HCT116 (cell line): ENCODE data around the gene LRP1B. TPM values are rescaled to one million over a fixed set of nuclear protein-coding genes. Genes with fewer than 3 reads are reported as not detected.

Experiments
- ATAC-seq: fragments of 200-7000 bp; cut with Tn5 transposase; 2 replicates; pipeline ENCODE4 v1.9.1; 2020; ENCODE audit warnings: mild to moderate bottlenecking, moderate library complexity
- BruUV-seq: library from RNA; stranded (reverse); fragments of 400-500 nt; replicated peaks from 2 replicates; lab custom pipeline; 2021; lab: Mats Ljungman, UMichigan
- CTCF ChIA-PET: fragments of 300-600 bp; sonication (Branson Sonifier 250); formaldehyde crosslinking; loops from one replicate; lab custom pipeline; 2021; ENCODE audit warnings: antibody characterized with exemption; lab: Charles Lee
- POLR2A ChIA-PET: fragments of 300-600, 350-600 bp; sonication (Branson Sonifier 250); formaldehyde crosslinking; loops from one replicate; lab custom pipeline; 2021; ENCODE audit warnings: antibody characterized with exemption; lab: Charles Lee
- RAD21 ChIA-PET, 2 experiments: fragments of 300-600 bp; sonication (Branson Sonifier 250); formaldehyde crosslinking; loops; one replicate each; lab custom pipeline; 2023; ENCODE audit warnings: low total read pairs in 2 of 2; ENCODE audit not compliant: uncharacterized antibody in 2 of 2, unreplicated experiment in 2 of 2, low non-redundant PET in 1 of 2; lab: Charles Lee
- DNase-seq: peaks from one replicate; pipeline ENCODE4 v3.0.0-alpha.2; 2010; ENCODE audit warnings: low read depth, low spot score
- H2AFZ ChIP-seq: fragments of 200-600 bp; shearing (Covaris generic), sonication (generic); 2 replicates; pipeline ENCODE4 v1.6.1; 2017; ENCODE audit warnings: low read depth, mixed run types, mixed read lengths, antibody characterized with exemption, low read length; ENCODE audit not compliant: poor library complexity, severe bottlenecking
- H3K27ac ChIP-seq: 2 replicates; pipeline ENCODE4 v1.5.1; 2012; ENCODE audit warnings: low read depth, low read length
- H3K27me3 ChIP-seq: fragments of 200-600 bp; sonication (generic); 2 replicates; pipeline ENCODE4 v1.6.1; 2016; ENCODE audit warnings: mixed run types, low read length, mixed read lengths; ENCODE audit not compliant: insufficient read depth
- H3K36me3 ChIP-seq, 2 experiments: fragments of 200-500 bp in 1 of 2; fragments of 200-600 bp in 1 of 2; sonication (Bioruptor generic) in 1 of 2; sonication (generic) in 1 of 2; 2 replicates each; pipeline versions ENCODE4 v1.5.1 to v1.6.1; 2014 to 2016; ENCODE audit warnings: low read length in 2 of 2, inconsistent platforms in 1 of 2, mixed read lengths in 1 of 2, mixed run types in 1 of 2; ENCODE audit not compliant: insufficient read depth in 2 of 2, control insufficient read depth in 1 of 2
- H3K4me1 ChIP-seq, 2 experiments: fragments of 200-600 bp in 1 of 2; sonication (generic) in 1 of 2; 2 replicates each; pipeline versions ENCODE4 v1.5.1 to v1.6.1; 2012 to 2017; ENCODE audit warnings: low read length in 2 of 2, inconsistent platforms in 1 of 2, mild to moderate bottlenecking in 1 of 2, mixed read lengths in 1 of 2, mixed run types in 1 of 2, moderate library complexity in 1 of 2; ENCODE audit not compliant: insufficient read depth in 2 of 2, control insufficient read depth in 1 of 2
- H3K4me2 ChIP-seq: fragments of 200-600 bp; sonication (generic); 2 replicates; pipeline ENCODE4 v1.6.1; 2017; ENCODE audit warnings: mixed run types, low read length, mixed read lengths
- H3K4me3 ChIP-seq, 2 experiments: fragments of 200-600 bp in 1 of 2; sonication (generic) in 1 of 2; replicated peaks in 1 of 2; 2 replicates each; pipeline ENCODE4 v1.5.1; 2011 to 2016; ENCODE audit warnings: low read length in 2 of 2, control low read depth in 1 of 2, low read depth in 1 of 2, mild to moderate bottlenecking in 1 of 2, mixed read lengths in 1 of 2, mixed run types in 1 of 2
- H3K79me2 ChIP-seq: fragments of 200-600 bp; sonication (generic); 2 replicates; pipeline ENCODE4 v1.6.1; 2017; ENCODE audit warnings: mild to moderate bottlenecking, mixed run types, low read length, moderate library complexity, mixed read lengths; ENCODE audit not compliant: insufficient read depth
- H3K9ac ChIP-seq: fragments of 200-600 bp; sonication (generic); 2 replicates; pipeline ENCODE4 v1.6.1; 2016; ENCODE audit warnings: low read length, mixed read lengths
- H3K9me2 ChIP-seq: fragments of 200-600 bp; sonication (generic), shearing (Covaris generic); 2 replicates; pipeline ENCODE4 v1.6.1; 2017; ENCODE audit warnings: mixed run types, mild to moderate bottlenecking, moderate library complexity; ENCODE audit not compliant: insufficient read depth
- H3K9me3 ChIP-seq, 2 experiments: fragments of 200-500 bp in 1 of 2; fragments of 200-600 bp in 1 of 2; sonication (Bioruptor generic) in 1 of 2; sonication (generic) in 1 of 2; 2 replicates each; pipeline ENCODE4 v1.6.1; 2014 to 2017; ENCODE audit warnings: low read length in 2 of 2, mixed read lengths in 2 of 2, inconsistent platforms in 1 of 2, low read depth in 1 of 2, mild to moderate bottlenecking in 1 of 2, mixed run types in 1 of 2, moderate library complexity in 1 of 2; ENCODE audit not compliant: control insufficient read depth in 1 of 2, insufficient read depth in 1 of 2
- H4K20me1 ChIP-seq: fragments of 200-600 bp; sonication (generic), shearing (Covaris generic); 2 replicates; pipeline ENCODE4 v1.6.1; 2017; ENCODE audit warnings: mixed run types, mild to moderate bottlenecking, moderate library complexity; ENCODE audit not compliant: insufficient read depth
- CBX3 ChIP-seq: IDR thresholded peaks from 2 replicates; pipeline ENCODE4 v1.6.1; 2012; ENCODE audit warnings: low read depth
- CEBPB ChIP-seq: IDR thresholded peaks from 2 replicates; pipeline ENCODE4 v1.6.1; 2012; ENCODE audit warnings: low read depth
- CTCF ChIP-seq, 3 experiments: fragments of 200-600 bp in 1 of 3; sonication (generic) in 1 of 3; IDR thresholded peaks in 2 of 3; conservative IDR thresholded peaks in 1 of 3; 2 replicates each; pipeline ENCODE4 v1.5.1; 2012 to 2017; ENCODE audit warnings: low read depth in 2 of 3, low read length in 2 of 3, antibody characterized with exemption in 1 of 3, borderline replicate concordance in 1 of 3, control low read depth in 1 of 3, mild to moderate bottlenecking in 1 of 3, mixed read lengths in 1 of 3, mixed run types in 1 of 3, moderate library complexity in 1 of 3; ENCODE audit not compliant: insufficient read depth in 1 of 3
- EGR1 ChIP-seq: IDR thresholded peaks from 2 replicates; pipeline ENCODE4 v1.6.1; 2012; ENCODE audit warnings: low read depth
- ELF1 ChIP-seq: IDR thresholded peaks from 2 replicates; pipeline ENCODE4 v1.6.1; 2012; ENCODE audit warnings: low read depth, borderline replicate concordance
- EZH2 ChIP-seq: fragments of 200-600 bp; sonication (generic); IDR thresholded peaks from 2 replicates; pipeline ENCODE4 v1.6.1; 2017; ENCODE audit warnings: antibody characterized with exemption, mixed run types
- JUND ChIP-seq: IDR thresholded peaks from 2 replicates; pipeline ENCODE4 v1.6.1; 2012
- POLR2AphosphoS5 ChIP-seq: IDR thresholded peaks from 2 replicates; pipeline ENCODE4 v1.6.1; 2011; ENCODE audit warnings: mild to moderate bottlenecking, low read depth, low read length, moderate library complexity
- REST ChIP-seq: IDR thresholded peaks from 2 replicates; pipeline ENCODE4 v1.6.1; 2012; ENCODE audit warnings: low read depth
- SP1 ChIP-seq: IDR thresholded peaks from 2 replicates; pipeline ENCODE4 v1.6.1; 2012; ENCODE audit warnings: low read depth
- SRF ChIP-seq: IDR thresholded peaks from 2 replicates; pipeline ENCODE4 v1.6.1; 2012; ENCODE audit warnings: low read depth
- ZBTB33 ChIP-seq: IDR thresholded peaks from 2 replicates; pipeline ENCODE4 v1.6.1; 2011; ENCODE audit warnings: mild to moderate bottlenecking, low read length, moderate library complexity; ENCODE audit not compliant: insufficient replicate concordance; ENCODE audit errors: extremely low read depth
- ZFX ChIP-seq: fragments of 450-650 bp; IDR thresholded peaks from 2 replicates; pipeline ENCODE4 v1.6.1; 2017
- intact Hi-C: fragments of 100-400 bp; cut with micrococcal nuclease; formaldehyde crosslinking; loops from 2 replicates; pipeline ENCODE4 v1.10.0; 2022
- total RNA-seq: library from RNA; stranded (reverse); gene quantifications from one replicate; pipeline ENCODE4 v1.2.1, GENCODE V29; 2021; ENCODE audit not compliant: unreplicated experiment
- TF ChIP-seq, protein P1 (sequence below): IDR thresholded peaks from 2 replicates; pipeline ENCODE4 v1.6.1; 2012

LRP1B gene
- total RNA-seq, 1 experiment from 2014 or later: 0.34 TPM

- no peak for ATAC-seq
- Histone ChIP-seq H3K4me2 (no peak overlapping the region), H3K9ac (no peak overlapping the region)
- TF ChIP-seq ZBTB33 (no peak), REST (no peak), POLR2AphosphoS5 (no peak), SRF (no peak), JUND (no peak), EGR1 (no peak), ELF1 (no peak), EZH2 (no peak), CTCF (IDR thresholded peaks at IDR 0.05 in 2 of 3, conservative IDR thresholded peaks at IDR 0.05 in 1 of 3; ENCODE audit: borderline replicate concordance in 1 of 3, insufficient read depth in 1 of 3, low read depth in 2 of 3, low read length in 2 of 3) (no peak), CBX3 (no peak), CEBPB (no peak), ZFX (no peak), SP1 (no peak)
- TF ChIP-seq, protein P1, sequence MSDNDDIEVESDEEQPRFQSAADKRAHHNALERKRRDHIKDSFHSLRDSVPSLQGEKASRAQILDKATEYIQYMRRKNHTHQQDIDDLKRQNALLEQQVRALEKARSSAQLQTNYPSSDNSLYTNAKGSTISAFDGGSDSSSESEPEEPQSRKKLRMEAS: no peak
- TF ChIP-seq, all 23 proteins: peak for 0
- Histone ChIP-seq H3K27ac (no peak overlapping the region), H3K36me3 (no peaks in the 10 kb centered on the region), H3K9me2 (no peaks in the 10 kb centered on the region), H3K4me3 (no peak overlapping the region), H3K27me3 (no peaks in the 10 kb centered on the region), H3K9me3 (no peaks in the 10 kb centered on the region), H4K20me1 (no peaks in the 10 kb centered on the region), H2AFZ (no peak overlapping the region), H3K4me1 (no peaks in the 10 kb centered on the region), H3K79me2 (no peaks in the 10 kb centered on the region)
- DNase-seq: no peak
- CTCF ChIA-PET: no interaction called here
- POLR2A ChIA-PET: no interaction called here
- intact Hi-C loops: no loop called here
- BruUV-seq: no TSS peak
- RAD21 ChIA-PET: no interaction called here
Observed at GRCh38 chr2:141482697-141483096, 648.1 kb downstream of the LRP1B start.
